ENCODE data around the gene ISOC2. TPM values are rescaled to one million over a fixed set of nuclear protein-coding genes. Genes with fewer than 3 reads are reported as not detected.
"Not testable (repeated sequence)": the region's sequence is repeated elsewhere in the genome, so short reads cannot be mapped to it uniquely, and the experiment has no call there.

The ISOC2 gene
- total RNA-seq, 1 experiment from 2014 or later, result 251 TPM

- no peak overlapping the region for H3K4me2 ChIP-seq (ENCODE audit: low read length)
- H3K27ac ChIP-seq (ENCODE audit: low read length), result no peak overlapping the region
- H3K36me3 ChIP-seq (ENCODE audit: low read depth, low read length), result peaks cover 6% of the 10 kb centered on the region; the same call in 1 of the 2 replicates
- ChIA-PET POLR2A (ENCODE audit: unreplicated experiment) (interaction anchor here (0.8 kb wide), 1 partner anchor 12 kb away, joined by 5 read pairs; the partner anchor contains the start of gene ISOC2), CTCF (no interaction called here)
- H3F3A ChIP-seq (ENCODE audit: low read length, unreplicated experiment), result no peaks in the 10 kb centered on the region
- no peaks in the 10 kb centered on the region for H3K9me3 ChIP-seq (ENCODE audit: low read length)
- peaks cover 33% of the 10 kb centered on the region for H3K27me3 ChIP-seq (ENCODE audit: low read length)
- intact Hi-C loops (cut with micrococcal nuclease), result no loop called here
- no peaks in the 10 kb centered on the region for H3K9me2 ChIP-seq (replicated peaks; ENCODE audit: low read length)
- H2AFZ ChIP-seq (ENCODE audit: low read length), result no peak overlapping the region
- H3K4me3 ChIP-seq (ENCODE audit: low read length), result no peak overlapping the region
- H3K4me1 ChIP-seq (ENCODE audit: insufficient read depth, low read length), result no peaks in the 10 kb centered on the region
- no peak for DNase-seq
- no peak for ATAC-seq
- no peaks in the 10 kb centered on the region for H4K20me1 ChIP-seq (ENCODE audit: low read length)
- BruUV-seq (replicated peaks), result no TSS peak
- no peaks in the 10 kb centered on the region for H3K79me2 ChIP-seq (ENCODE audit: low read length)
- no peak for TF ChIP-seq EZH2phosphoT487 (IDR thresholded peaks at IDR 0.05; ENCODE audit: borderline replicate concordance, low read length)
- no peak for TF ChIP-seq CTCF (conservative IDR thresholded peaks at IDR 0.05; ENCODE audit: low read depth, low read length)
- TF ChIP-seq EZH2 (IDR thresholded peaks at IDR 0.05; ENCODE audit: low read length, unreplicated experiment), result no peak
- H3K9ac ChIP-seq (ENCODE audit: low read length), result no peak overlapping the region
These were observed 12.0 kb downstream of the ISOC2 start for GRCh38 chr19:55449469-55449868.

- DNase-seq; POLR2A ChIA-PET (ENCODE audit: unreplicated experiment); intact Hi-C loops (cut with micrococcal nuclease); H3K9me3 ChIP-seq (ENCODE audit: low read length); H3K4me1 ChIP-seq (ENCODE audit: insufficient read depth, low read length); H3K36me3 ChIP-seq (ENCODE audit: low read depth, low read length); H3K4me2 ChIP-seq (ENCODE audit: low read length); H3K4me3 ChIP-seq (ENCODE audit: low read length); H3K79me2 ChIP-seq (ENCODE audit: low read length); H3F3A ChIP-seq (ENCODE audit: low read length, unreplicated experiment); ATAC-seq; BruUV-seq (replicated peaks); H4K20me1 ChIP-seq (ENCODE audit: low read length); H3K9me2 ChIP-seq (replicated peaks; ENCODE audit: low read length); H2AFZ ChIP-seq (ENCODE audit: low read length); CTCF ChIA-PET; H3K9ac ChIP-seq (ENCODE audit: low read length); H3K27ac ChIP-seq (ENCODE audit: low read length): not testable (repeated sequence)
- peaks cover 47% of the 10 kb centered on the region for H3K27me3 ChIP-seq (ENCODE audit: low read length)
These were observed 13.3 kb downstream of the ISOC2 start for GRCh38 chr19:55448175-55448490.

GRCh38 chr19:55447421-55448174 is 13.8 kb downstream of the ISOC2 start:
- H3K79me2 ChIP-seq (ENCODE audit: low read length), result no peaks in the 10 kb centered on the region
- H3K4me2 ChIP-seq (ENCODE audit: low read length), result no peak overlapping the region
- H3K36me3 ChIP-seq (ENCODE audit: low read depth, low read length), result no peaks in the 10 kb centered on the region
- peak; percentile 59 for ATAC-seq
- H4K20me1 ChIP-seq (ENCODE audit: low read length), result no peaks in the 10 kb centered on the region
- TF ChIP-seq EZH2phosphoT487 (IDR thresholded peaks at IDR 0.05; ENCODE audit: borderline replicate concordance, low read length), result no peak
- TF ChIP-seq EZH2 (IDR thresholded peaks at IDR 0.05; ENCODE audit: low read length, unreplicated experiment), result no peak
- TF ChIP-seq CTCF (conservative IDR thresholded peaks at IDR 0.05; ENCODE audit: low read depth, low read length), result no peak
- ChIA-PET CTCF (no interaction called here), POLR2A (ENCODE audit: unreplicated experiment) (no interaction called here)
- intact Hi-C loops (cut with micrococcal nuclease), result no loop called here
- peak; percentile 57 for DNase-seq
- no TSS peak for BruUV-seq (replicated peaks)
- H2AFZ ChIP-seq (ENCODE audit: low read length), result no peak overlapping the region
- H3K4me1 ChIP-seq (ENCODE audit: insufficient read depth, low read length), result no peaks in the 10 kb centered on the region
- no peak overlapping the region for H3K9ac ChIP-seq (ENCODE audit: low read length)
- H3K9me2 ChIP-seq (replicated peaks; ENCODE audit: low read length), result no peaks in the 10 kb centered on the region
- no peaks in the 10 kb centered on the region for H3K9me3 ChIP-seq (ENCODE audit: low read length)
- H3K4me3 ChIP-seq (ENCODE audit: low read length), result no peak overlapping the region
- H3K27me3 ChIP-seq (ENCODE audit: low read length), result peaks cover 52% of the 10 kb centered on the region
- no peaks in the 10 kb centered on the region for H3F3A ChIP-seq (ENCODE audit: low read length, unreplicated experiment)
- H3K27ac ChIP-seq (ENCODE audit: low read length), result no peak overlapping the region

Data from PC-3 (cell line).